Mucosa of descending colon (tissue), 3 donors: ENCODE data around the gene COPG2. TPM values are rescaled to one million over a fixed set of nuclear protein-coding genes. Genes with fewer than 3 reads are reported as not detected.

ENCODE experiments used
- ATAC-seq: fragments of 200-7000 bp; cut with Tn5 transposase; one replicate; pipeline ENCODE4 v1.9.1; 2020; ENCODE audit warnings: mild to moderate bottlenecking, moderate library complexity
- DNase-seq, 3 donors: peaks; one replicate each; pipeline ENCODE4 v3.0.0-alpha.2; 2020
- H3K36me3 ChIP-seq: fragments of 200-600 bp; one replicate; pipeline ENCODE4 v1.8.0; 2021; ENCODE audit warnings: low read depth, mild to moderate bottlenecking
- H3K4me1 ChIP-seq: fragments of 200-600 bp; one replicate; pipeline ENCODE4 v1.8.0; 2021; ENCODE audit warnings: low read depth, mild to moderate bottlenecking
- H3K4me3 ChIP-seq: fragments of 200-600 bp; one replicate; pipeline ENCODE4 v1.8.0; 2021; ENCODE audit warnings: mild to moderate bottlenecking
- H3K9me3 ChIP-seq: fragments of 200-600 bp; one replicate; pipeline ENCODE4 v1.8.0; 2021; ENCODE audit warnings: mild to moderate bottlenecking
- intact Hi-C, 2 donors: fragments of 100-400 bp; cut with DNase I in 1 of 2; cut with micrococcal nuclease in 1 of 2; formaldehyde crosslinking; loops; one replicate each; pipeline versions ENCODE4 v1.11.0 to v1.11.1; 2022; cut with DNase I, micrococcal nuclease
- total RNA-seq, 3 donors: library from RNA; stranded (reverse); fragmentation: NEBNext Ultra II Directional in 2 of 3; extraction: Animal tissue kit (Norgen Biotek cat#: 25700) in 2 of 3; gene quantifications; one replicate each; pipeline versions ENCODE4 v1.2.1 to v1.2.4, GENCODE V29; 2021 to 2023
- TF ChIP-seq, protein P1 (sequence below): fragments of 200-600 bp; IDR thresholded peaks from one replicate; pipeline ENCODE4 v1.8.0; 2022; ENCODE audit warnings: antibody characterized with exemption, mild to moderate bottlenecking
- donor health status: DM: no; HTN: no; CAD: no; lungs with moderate emphysema.
- donor health status: DM: no; HTN: no; CAD: no.
- donor health status: DM: no; HTN: yes; CAD: no.

COPG2 gene
- total RNA-seq, 3 donors from 2014 or later = 13.8 to 20.2 (median 16.2) TPM

DNA sequence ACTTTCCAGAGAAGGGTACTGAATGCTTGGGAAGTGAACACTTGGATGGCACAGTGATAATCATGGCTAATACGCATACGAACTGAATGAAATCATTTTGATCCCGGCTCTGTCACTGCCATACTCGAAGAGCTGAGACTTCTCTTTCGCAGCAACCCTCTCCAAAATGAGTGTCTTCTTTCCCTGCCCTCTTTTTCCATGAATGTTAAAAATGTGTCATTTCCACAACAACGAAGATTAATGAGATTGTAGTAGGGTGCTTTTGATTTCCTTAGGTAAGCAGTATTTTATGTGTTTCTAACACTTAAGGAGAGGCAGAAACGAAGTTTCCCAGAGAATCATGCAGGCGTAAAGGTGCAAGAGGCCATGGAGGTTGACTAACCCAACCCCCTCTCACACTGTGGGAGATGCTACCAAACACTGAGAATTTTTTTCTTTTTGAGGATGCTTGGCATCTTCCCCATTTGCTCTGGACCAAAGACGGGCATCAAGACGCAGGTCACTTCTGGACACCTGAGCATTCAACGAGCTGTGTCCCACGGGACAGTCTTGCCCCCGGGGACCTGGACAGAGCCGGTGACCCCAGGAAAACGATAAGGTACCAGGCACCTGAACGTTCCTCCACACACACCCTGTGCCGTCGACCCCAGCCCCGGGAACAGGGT, 823 bp downstream of the COPG2 start:
- Histone ChIP-seq H3K9me3 (no peaks in the 10 kb centered on the region), H3K4me1 (no peaks in the 10 kb centered on the region), H3K4me3 (peak overlapping the region; percentile 48), H3K36me3 (no peaks in the 10 kb centered on the region)
- DNase-seq = no peak
- ATAC-seq = no peak
- intact Hi-C loops = no loop called here
- TF ChIP-seq, protein P1, sequence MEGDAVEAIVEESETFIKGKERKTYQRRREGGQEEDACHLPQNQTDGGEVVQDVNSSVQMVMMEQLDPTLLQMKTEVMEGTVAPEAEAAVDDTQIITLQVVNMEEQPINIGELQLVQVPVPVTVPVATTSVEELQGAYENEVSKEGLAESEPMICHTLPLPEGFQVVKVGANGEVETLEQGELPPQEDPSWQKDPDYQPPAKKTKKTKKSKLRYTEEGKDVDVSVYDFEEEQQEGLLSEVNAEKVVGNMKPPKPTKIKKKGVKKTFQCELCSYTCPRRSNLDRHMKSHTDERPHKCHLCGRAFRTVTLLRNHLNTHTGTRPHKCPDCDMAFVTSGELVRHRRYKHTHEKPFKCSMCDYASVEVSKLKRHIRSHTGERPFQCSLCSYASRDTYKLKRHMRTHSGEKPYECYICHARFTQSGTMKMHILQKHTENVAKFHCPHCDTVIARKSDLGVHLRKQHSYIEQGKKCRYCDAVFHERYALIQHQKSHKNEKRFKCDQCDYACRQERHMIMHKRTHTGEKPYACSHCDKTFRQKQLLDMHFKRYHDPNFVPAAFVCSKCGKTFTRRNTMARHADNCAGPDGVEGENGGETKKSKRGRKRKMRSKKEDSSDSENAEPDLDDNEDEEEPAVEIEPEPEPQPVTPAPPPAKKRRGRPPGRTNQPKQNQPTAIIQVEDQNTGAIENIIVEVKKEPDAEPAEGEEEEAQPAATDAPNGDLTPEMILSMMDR = no peak

DNA sequence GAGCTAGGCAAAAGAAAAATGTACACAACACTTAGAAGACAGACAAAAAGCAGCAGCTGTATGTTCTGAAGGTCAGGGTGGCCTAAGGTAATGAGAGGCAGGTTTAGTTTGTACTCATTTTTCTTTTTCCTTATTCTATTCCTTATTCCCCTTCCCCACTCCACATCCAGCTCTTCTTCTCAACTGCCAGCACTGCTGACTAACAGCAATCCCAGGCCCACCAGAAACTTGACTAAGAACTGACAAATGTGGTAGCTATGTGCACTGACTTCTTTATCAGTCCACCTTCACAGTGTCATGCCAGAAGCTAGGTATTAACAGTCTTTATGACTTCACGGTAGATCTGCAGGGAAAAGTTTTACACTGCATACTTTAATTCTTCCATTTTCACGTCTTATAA, 6.1 kb downstream of the COPG2 start:
- intact Hi-C loops = no loop called here
- no peaks in the 10 kb centered on the region for H3K9me3 ChIP-seq
- TF ChIP-seq, protein P1 = no peak
- ATAC-seq = no peak
- H3K36me3 ChIP-seq = no peaks in the 10 kb centered on the region
- no peak overlapping the region for H3K4me3 ChIP-seq
- H3K4me1 ChIP-seq = no peaks in the 10 kb centered on the region
- no peak for DNase-seq

DNA sequence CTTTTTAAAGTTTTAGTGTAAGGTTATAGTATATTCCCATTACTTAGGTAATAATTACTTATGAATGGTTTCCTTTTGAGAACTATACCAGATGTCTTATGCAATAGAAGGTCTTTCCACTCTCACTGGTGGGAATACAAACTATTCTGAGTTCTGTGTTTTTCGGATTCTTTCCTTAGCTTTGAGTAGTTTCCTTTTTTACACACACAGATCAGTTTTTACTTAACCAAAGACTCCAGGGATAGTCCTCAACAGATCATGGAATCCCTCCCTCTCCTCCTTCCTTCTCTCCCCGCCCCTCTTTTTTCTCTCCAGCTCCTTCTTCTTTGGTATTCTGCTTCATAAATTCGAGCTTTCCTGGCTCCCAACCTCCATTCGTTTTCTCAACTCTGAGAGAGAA, 13.3 kb downstream of the COPG2 start:
- Histone ChIP-seq H3K36me3 (no peaks in the 10 kb centered on the region), H3K4me3 (no peak overlapping the region), H3K4me1 (no peaks in the 10 kb centered on the region), H3K9me3 (no peaks in the 10 kb centered on the region)
- TF ChIP-seq, protein P1 = no peak
- intact Hi-C loops = no loop called here
- no peak for DNase-seq
- no peak for ATAC-seq

DNA sequence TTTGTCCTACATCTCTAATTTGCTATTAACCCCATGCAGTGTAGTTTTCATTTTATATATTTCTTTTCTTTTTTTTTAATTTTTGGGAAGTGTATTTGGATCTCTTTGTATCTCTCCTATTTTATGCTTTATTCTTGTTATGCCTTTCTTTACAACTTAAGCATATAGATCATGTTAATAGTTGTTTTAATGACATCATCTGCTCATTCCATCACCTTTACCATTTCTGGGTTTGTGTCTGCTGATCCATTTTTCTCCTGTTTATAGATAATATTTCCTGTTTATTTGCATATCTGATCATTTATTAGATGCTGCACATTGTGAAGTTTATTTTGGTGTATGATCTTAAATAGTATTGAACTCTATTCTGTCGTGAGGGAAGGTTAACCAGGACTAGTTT, 13.7 kb downstream of the COPG2 start:
- Histone ChIP-seq H3K4me3 (no peak overlapping the region), H3K9me3 (no peaks in the 10 kb centered on the region), H3K4me1 (no peaks in the 10 kb centered on the region), H3K36me3 (no peaks in the 10 kb centered on the region)
- intact Hi-C loops = no loop called here
- DNase-seq = no peak
- TF ChIP-seq, protein P1 = no peak
- no peak for ATAC-seq

DNA sequence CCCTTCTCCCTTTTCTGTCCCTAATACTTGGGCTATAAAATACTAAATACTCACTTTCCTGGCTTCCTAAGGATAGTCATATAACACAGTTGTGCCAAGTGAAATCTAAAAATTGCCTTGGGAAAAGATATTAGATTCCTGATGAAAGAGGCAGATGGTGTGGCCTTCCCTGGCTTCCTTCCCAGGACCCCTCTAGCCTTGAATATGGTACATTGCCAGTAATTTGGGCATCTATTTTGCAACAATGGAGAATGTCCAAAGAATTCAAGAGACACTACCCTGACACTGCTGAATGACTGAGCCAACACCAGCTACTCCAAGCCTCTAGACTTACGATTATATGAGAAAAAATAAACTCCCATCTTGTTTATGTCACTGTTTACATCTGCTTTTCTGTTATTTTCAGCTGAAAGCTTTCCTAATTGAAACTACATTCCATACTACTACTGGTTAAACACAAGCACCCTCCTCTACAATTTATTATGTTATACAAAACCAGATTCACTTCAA, 17.9 kb downstream of the COPG2 start:
- Histone ChIP-seq H3K4me3 (no peak overlapping the region), H3K9me3 (no peaks in the 10 kb centered on the region), H3K4me1 (no peaks in the 10 kb centered on the region), H3K36me3 (no peaks in the 10 kb centered on the region)
- ATAC-seq (no peak), DNase-seq (no peak)
- TF ChIP-seq, protein P1 = no peak
- intact Hi-C loops = no loop called here
